Measurements from ENCODE around the gene SLC22A12. TPM values are rescaled to one million over a fixed set of nuclear protein-coding genes. Genes with fewer than 3 reads are reported as not detected.
A peak's percentile ranks its signal among the peaks of the same experiment; 100 is the strongest.

Gene SLC22A12
- polyA plus RNA-seq (ENCODE audit: insufficient read length in 3 of 3): 10 to 100 TPM in 1 of 3 donors, 1 to 10 TPM in 2; 3.1 to 11.3 (median 3.3) TPM
- long read RNA-seq, donor 1: 0 reads
- long read RNA-seq, donor 2: 0 reads
- long read RNA-seq, donor 3: 0 reads
- long read RNA-seq, donor 4, partial matches to known transcripts: 0 of 1 reads
- long read RNA-seq, donor 4, other reads (novel, unspliced or antisense): 0 of 1 reads
- long read RNA-seq, donor 5: 0 reads
- long read RNA-seq, donor 6, partial matches to known transcripts: 0 of 1 reads
- long read RNA-seq, donor 6, other reads (novel, unspliced or antisense): 0 of 1 reads
- long read RNA-seq, donor 7: 0 reads
- long read RNA-seq, donor 8, partial matches to known transcripts: 0 of 2 reads
- long read RNA-seq, donor 8, other reads (novel, unspliced or antisense): 0 of 2 reads
- long read RNA-seq, donor 9: 0 reads
- long read RNA-seq, donor 10: 0 reads
- long read RNA-seq, donor 11, partial matches to known transcripts: 0 of 1 reads
- long read RNA-seq, donor 11, other reads (novel, unspliced or antisense): 0 of 1 reads
- long read RNA-seq, donor 12: 0 reads
- long read RNA-seq, donor 13: 0 reads
- long read RNA-seq, donor 14: 0 reads
- long read RNA-seq, donor 15: 0 reads
- long read RNA-seq, donor 16: 0 reads

DNA sequence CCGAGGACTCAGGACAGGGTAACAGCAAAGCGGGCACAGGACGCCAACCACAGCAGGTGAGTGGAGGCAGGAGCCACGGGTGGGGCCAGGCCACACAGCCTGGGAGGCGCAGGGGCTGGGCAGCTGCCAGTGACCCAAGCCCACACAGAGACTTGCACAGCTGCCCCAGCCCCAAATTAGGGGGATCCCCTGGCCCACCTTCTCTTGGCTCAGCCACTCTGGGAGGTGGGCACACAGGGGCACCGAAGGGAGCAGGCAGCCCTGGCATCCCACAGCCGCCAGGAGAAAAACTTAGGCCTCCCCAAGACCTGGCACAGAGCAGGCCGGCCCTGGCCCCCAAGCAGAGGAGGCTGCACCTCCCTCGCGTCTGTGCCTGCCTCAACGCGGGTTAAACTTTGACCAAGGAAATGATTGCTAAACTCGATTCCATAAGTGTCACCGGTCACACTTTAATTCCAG is at the start of gene SLC22A12:
Gene SLC22A12 (plus strand): TSS at position 458 of the 459 bp plus-strand sequence. CDS start 337 bp downstream, outside the sequence.
- DNase-seq (ENCODE audit: extremely low read depth in 1 of 11, low read depth in 9 of 11, low spot score in 4 of 11): peak in 1 of 11 donors; percentile 41

DNA sequence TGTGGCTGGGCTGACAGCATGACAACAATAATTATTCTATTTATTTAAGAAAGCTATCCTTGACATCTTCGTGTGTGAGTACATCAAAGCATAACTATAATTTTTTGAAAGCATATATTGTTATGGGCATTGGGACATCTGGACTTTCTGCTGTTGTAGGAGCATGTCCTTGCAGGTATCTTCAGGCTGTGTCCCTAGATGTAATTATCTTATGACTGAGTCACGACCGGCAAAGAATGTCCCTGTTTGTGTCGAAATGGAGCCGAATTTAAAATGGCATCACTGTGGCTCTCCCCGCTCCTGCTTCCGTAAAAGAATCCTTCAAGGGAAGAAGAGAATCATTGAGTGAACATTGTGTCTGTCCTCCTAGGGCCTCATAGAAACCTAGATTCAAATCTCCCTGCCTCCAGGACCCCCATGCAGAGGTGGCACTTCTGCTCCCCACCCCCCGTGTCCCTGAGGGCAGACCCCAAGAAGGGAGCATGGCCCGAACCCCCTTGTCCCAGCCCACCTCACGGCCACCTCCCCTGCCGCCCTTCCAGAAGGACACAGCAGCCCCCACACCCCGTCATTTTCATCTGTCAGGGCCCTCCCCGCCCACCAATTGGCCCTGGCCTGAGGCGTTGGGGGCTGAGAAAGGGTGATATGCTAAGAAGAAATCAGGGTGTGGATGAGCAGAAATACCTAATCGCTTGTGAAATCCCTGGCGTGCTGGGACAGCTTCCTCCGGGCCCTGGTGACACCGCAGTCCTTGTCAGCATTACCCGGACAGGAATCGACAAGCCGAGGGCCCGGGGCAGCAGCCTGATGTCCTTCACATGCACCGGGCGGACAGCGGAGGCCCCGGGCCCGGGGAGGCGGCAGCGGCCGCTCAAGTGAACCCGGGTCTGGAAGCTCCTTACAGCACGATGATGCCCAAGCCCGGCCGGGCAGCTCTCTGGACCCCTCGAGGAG is 48.6 kb upstream of the SLC22A12 start:
- no peak for DNase-seq (ENCODE audit: extremely low read depth in 1 of 11, low read depth in 9 of 11, low spot score in 4 of 11)

DNA sequence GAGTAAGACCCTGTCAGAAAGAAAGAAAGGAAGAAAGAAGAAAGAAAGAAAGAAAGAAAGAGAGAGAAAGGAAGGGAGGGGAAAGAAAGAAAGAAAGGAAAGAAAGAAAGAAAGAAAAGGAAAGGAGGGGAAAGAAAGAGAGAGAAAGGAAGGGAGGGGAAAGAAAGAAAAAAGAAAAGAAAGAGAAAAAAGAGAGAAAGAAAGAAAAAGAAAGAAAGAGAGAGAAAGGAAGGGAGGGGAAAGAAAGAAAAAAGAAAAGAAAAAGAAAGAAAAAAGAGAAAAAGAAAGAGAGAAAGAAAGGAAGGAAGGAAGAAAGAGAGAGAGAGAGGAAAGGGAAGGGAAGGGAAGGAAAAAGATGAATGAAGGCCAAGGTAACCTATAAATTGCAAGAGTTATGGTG is 47.2 kb upstream of the SLC22A12 start:
- no peak for DNase-seq (ENCODE audit: extremely low read depth in 1 of 11, low read depth in 9 of 11, low spot score in 4 of 11)

DNA sequence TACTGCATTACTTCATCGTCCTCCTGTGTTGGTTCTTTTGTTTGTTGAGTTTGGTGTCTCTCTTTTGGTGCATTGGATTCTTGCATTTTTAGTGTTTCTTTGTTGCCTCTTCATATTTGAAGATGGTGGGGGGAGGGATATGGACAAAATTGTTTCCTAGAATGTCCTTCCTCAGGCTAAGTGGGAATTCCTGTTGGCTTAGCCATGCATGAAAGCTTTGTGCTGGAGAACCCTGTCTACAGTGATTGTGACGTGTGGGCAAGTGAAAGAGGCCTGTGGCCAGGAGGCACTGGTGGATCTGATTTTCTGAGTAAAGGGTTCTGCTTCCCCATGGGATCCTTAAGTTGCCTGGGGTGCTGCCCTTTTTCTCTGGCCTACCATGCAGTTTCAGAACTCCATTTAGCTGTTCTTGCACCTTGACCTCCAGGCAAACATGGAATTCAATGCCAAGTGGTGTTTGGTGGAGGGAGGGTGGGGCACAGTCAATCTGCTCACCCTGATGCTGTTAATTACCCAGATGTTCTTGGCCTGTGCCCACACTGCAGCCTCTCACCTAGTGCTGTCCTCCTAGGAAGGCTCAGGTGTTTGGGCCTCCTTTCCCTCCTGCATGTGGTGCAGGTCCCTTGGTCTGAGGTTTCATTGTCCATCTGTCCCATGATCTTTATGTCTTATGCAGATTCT is 46.3 kb upstream of the SLC22A12 start:
- DNase-seq (ENCODE audit: extremely low read depth in 1 of 11, low read depth in 9 of 11, low spot score in 4 of 11): no peak

DNA sequence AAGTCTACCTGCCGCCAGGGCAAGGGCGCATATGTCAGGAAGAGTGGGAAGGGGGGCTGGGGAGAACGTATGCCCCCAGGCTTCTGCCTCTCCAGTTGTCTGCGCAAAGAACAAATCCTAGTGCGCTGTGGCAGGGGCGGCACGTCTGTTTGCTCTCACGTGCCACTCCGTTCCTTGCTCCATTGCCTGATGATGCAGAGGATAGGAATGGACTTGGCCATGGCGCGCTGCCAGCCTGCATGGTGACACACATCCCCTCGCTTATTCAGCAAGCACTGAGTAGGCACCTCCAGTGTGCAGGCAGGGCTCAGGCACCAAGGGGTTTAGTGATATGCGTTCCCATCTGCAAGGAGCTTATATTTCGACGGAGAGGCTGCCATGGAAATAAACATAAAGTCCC is 45.4 kb upstream of the SLC22A12 start:
- DNase-seq (ENCODE audit: extremely low read depth in 1 of 11, low read depth in 9 of 11, low spot score in 4 of 11): no peak

DNA sequence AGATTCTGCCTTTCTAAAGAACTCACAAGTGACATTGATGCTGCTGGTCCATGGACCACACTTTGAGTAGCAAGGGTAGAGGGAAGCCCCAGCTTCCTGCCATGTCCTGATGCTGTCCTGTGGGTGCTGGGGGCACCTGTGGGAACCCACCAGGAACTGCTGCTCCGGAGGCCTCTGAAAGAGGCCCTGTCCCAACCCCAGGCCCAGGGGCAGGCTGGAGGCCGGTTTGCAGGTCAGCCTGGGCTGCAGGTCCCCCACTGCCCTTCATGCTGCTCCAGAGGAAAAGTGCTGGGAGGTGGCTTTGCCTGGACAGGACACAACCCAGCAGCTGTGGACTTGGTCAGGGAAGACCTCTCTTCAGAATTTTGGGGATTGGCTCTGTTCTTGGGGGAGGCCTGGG is 44.8 kb upstream of the SLC22A12 start:
- no peak for DNase-seq (ENCODE audit: extremely low read depth in 1 of 11, low read depth in 9 of 11, low spot score in 4 of 11)

DNA sequence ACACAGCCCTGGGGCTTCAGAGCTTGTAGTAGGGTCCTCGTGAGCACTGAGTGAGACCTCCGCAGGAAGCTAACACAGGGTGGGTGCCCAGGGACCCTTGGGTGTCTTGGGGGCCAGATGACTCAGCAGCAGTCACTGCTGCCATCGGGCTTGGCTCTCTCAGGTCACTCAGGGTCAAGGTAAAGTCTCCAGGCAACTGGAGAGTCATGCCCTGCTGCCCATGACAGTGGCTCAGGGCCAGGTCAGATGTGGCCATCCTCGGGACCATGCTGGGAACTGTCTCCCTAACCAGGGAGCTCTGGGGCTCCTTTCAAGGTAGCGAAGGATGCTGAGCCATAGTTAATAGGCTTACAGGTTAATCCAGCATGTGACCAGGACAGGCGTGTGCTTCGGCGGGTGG is 44.4 kb upstream of the SLC22A12 start:
- no peak for DNase-seq (ENCODE audit: extremely low read depth in 1 of 11, low read depth in 9 of 11, low spot score in 4 of 11)

DNA sequence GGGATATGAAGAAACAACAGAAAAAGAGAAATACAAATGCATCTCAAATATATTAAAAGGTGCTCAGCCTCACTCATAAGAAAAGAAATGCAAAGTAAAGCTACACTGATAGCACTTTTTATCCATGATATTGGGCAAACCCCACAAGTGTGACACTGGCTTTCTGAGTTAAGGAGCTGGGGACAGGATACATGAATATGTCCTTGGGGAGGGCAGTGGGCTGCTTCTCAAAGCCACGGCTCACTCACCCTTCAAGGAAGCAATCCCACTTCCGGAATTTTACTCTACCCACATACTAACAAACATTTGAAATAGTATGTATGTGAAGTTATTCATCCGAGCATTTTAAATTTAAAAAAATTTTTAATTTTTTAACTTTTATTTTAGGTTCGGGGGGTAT is 41.1 kb upstream of the SLC22A12 start:
- no peak for DNase-seq (ENCODE audit: extremely low read depth in 1 of 11, low read depth in 9 of 11, low spot score in 4 of 11)

DNA sequence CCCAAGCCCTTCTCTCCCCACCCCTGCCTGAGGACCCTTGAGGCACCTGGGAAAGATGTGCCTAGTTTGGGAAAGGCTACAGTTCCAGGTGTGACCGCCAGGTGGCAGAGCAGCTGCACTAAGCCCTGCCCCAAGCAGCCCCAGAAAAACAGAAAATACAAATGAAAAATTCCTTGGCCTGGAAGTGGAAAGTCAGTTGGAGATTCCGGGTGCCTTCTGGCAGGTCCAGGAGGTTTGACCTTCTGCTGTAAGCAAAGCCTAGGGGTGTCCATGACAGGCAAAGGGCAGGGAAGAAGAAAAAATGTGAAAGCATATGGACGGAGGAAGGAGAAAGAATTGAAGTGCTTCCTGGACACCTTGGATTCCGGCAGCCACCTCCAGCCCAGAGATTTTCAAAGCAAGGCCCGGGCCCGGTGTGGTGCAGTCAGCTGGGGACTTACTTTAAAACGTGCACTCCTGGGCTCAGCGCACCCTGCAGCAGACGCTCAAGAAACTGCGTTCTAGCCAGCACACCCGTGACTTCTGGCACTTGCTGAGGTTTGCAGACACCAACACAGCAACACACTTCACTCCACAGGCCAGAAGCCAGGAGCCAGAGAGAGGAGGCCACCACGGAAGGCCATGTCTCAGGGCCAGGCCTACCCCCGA is 37.3 kb upstream of the SLC22A12 start:
- no peak for DNase-seq (ENCODE audit: extremely low read depth in 1 of 11, low read depth in 9 of 11, low spot score in 4 of 11)

DNA sequence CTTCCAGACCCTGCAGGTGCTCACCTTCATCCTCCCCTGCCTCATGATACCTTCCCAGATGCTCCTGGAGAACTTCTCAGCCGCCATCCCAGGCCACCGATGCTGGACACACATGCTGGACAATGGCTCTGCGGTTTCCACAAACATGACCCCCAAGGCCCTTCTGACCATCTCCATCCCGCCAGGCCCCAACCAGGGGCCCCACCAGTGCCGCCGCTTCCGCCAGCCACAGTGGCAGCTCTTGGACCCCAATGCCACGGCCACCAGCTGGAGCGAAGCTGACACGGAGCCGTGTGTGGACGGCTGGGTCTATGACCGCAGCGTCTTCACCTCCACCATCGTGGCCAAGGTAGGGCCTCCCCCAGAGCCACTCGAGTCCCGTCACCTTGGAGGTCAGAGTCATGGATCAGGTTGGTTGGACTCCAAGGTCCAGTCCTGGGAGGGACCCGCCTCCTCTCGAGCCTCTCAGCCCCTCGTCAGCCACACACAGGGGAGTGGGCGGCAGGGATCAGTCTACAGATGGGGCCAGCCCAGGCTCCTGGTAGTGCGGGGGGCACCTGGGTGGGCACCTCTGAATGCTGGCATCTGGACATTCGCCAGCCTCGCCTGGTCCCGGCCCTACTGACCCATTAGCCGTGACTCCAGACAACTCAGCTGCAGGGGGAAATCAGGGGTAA is 34.8 kb upstream of the SLC22A12 start:
- DNase-seq (ENCODE audit: extremely low read depth in 1 of 11, low read depth in 9 of 11, low spot score in 4 of 11): no peak

DNA sequence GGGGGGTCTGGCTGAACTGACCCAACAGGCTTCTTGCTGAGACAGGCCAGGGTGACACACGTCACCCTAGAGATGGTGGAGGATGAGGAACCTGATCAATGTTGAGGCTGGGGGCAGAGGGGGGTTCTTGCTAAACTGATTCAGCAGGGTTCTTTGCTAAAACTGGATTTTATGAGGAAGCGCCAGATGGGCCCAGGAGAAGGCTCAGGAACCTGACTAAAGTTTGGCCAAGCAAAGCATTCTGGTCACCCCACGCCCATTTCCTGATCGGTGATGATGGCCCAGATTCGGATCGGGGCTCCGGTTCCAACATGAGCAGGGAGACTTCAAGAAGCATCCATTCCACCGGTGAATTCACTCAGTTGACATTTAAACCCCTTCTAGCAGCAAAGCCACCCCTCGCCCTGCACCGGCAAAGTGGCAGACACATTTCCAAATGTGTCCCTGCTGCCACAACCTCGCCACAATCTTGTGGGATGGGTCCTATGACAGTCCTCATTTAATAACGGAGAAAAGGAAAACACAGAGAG is 34.2 kb upstream of the SLC22A12 start:
- DNase-seq (ENCODE audit: extremely low read depth in 1 of 11, low read depth in 9 of 11, low spot score in 4 of 11): no peak

DNA sequence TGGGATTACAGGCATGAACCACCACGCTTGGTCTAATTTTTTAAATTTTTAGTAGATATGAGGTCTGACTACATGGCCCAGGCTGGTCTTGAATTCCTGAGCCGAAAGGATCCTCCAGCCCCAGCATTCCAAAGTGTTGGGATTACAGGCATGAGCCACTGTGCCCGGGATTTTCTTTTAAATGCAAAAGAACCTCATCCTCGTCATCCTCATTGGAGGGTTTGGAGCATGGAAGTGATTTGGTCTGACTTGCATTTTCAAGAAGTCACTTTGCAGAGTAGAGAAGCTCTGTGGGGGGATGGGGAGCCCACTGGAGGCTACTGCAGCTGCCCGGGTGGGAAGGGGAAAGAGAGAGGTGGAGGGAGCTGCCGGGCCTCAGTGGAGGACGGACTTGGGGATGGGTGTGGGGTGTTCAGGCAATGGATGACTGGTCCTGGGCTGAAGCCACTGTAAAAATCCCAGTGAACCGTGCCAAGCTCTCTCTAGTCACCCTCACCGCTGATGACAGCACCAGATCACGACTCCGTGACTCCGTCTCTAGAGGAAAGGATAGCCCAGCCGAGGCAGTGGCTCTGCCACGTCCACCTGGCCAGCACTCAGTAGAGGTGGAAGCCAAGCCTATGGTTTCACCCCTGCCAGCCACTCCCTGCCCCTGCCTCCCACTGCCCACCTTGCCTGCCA is 32.8 kb upstream of the SLC22A12 start:
- no peak for DNase-seq (ENCODE audit: extremely low read depth in 1 of 11, low read depth in 9 of 11, low spot score in 4 of 11)

DNA sequence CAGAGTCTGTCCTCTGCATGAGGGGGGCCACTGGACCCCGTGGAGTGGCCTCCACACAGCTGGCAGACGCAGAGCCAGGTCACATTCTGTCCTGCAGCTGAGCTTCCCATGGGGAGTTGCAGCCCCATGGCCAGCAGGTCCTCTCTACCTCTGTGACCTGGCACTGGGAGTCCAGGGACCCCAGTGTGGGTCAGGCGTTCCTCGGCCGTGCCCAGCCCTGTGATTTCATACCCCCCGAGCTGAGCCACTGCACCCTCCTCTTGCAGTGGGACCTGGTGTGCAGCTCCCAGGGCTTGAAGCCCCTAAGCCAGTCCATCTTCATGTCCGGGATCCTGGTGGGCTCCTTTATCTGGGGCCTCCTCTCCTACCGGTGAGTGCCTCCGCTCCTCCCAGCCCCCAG is 32.2 kb upstream of the SLC22A12 start:
- DNase-seq (ENCODE audit: extremely low read depth in 1 of 11, low read depth in 9 of 11, low spot score in 4 of 11): no peak

DNA sequence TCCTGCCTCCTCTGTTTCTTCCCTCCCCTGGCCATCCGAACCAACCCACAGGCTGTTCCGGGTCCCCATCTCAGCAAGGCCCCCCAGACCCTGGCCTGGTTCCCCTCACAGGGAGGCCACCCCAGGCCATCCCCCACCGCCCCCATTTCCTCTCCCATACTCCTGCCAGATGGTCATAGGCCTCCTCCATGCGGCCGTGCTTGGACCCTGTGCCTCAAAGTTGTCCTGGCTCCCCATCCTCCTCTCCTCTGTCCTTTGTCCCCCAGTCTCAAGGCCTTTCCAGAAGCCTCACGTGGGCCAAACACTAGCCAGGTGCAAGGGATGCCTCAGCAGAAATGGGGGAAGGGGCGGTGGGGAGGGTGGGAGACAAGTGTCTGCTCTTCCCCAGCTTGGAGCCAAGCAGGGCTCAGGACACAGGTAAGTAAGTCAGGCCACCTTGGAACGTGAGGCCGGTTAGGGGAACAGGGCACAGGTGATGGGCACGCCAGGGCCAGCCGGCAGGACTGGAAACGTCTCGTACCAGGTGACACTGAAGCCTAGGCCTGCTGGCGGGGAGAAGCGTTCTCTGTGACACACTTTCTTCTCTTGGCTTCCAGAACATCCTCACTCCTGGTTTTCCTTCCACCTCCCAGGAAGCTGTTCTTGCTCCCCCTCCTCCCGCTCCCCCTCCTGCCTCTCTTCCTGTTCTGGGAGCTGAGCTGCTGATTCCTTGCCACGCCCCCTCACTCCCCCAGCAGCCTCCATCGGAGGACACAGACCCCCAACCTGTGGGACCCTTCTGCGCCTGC is 31.5 kb upstream of the SLC22A12 start:
- no peak for DNase-seq (ENCODE audit: extremely low read depth in 1 of 11, low read depth in 9 of 11, low spot score in 4 of 11)

DNA sequence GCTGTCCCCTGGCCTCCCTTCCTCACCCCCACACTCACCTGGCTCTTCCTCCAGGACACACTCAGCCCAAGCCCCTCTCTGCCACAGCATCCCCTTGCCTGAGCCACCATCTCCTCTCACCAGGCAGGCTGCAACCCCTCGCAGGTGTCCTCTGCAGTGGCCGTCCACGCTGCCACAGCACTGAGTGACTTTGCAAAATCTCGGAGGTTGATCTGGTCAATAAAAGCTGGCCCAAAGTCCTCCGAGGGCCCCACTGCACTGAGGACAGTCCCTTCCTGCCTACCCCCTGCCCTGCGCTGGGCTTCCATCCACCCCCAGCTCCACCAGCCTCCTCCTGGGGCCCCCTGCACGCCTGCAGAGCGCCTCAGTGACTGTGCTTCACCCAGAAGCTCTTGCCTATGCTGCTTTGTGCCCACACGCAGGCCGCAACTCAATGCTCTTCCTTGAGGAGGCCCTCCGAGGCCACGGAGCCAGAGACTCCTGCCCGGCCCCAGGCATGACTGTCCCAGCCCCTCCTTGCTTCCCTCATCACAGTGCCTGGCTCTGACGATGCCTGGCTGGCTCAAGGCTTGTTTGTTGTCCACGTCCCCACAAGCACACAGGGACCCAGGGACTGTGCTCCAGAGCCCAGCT is 30.8 kb upstream of the SLC22A12 start:
- DNase-seq (ENCODE audit: extremely low read depth in 1 of 11, low read depth in 9 of 11, low spot score in 4 of 11): no peak

DNA sequence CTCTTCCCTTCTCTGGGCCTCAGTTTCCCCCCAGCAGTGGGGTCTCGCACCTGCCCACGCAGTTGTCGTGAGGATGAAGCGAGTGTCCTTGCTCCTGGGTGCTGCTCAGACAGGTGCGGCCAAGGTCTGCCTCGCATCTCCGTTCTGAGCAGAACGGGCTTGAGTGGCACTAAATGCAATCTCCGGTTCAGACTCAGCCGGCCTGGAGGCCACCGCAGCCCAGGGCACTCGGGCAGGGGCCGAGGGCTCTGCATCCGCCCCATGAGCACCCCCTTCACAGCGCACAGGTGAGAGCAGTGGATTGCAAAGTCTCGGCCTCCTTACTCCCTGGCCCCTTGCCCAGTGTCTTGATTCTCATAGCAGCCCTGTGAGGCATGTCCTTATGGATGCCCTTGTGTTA is 30.1 kb upstream of the SLC22A12 start:
- DNase-seq (ENCODE audit: extremely low read depth in 1 of 11, low read depth in 9 of 11, low spot score in 4 of 11): no peak
